Liver (tissue), 9 donors: ENCODE measurements around the gene MYBPH. TPM values are rescaled to one million over a fixed set of nuclear protein-coding genes. Genes with fewer than 3 reads are reported as not detected.

Experiments used
- DNase-seq: peaks from one replicate; pipeline ENCODE4 v3.0.0-alpha.2; 2017; ENCODE audit warnings: low spot score
- H3K27ac ChIP-seq, 2 donors: one replicate each; pipeline ENCODE4 v1.7.0; 2013; ENCODE audit warnings: inconsistent platforms in 2 of 2, low read length in 2 of 2, control low read depth in 1 of 2, low read depth in 1 of 2, mild to moderate bottlenecking in 1 of 2
- H3K27me3 ChIP-seq, 4 donors: one replicate each; pipeline versions ENCODE4 v1.6.1 to v1.7.0; 2013; ENCODE audit warnings: low read length in 3 of 4, inconsistent platforms in 1 of 4, mild to moderate bottlenecking in 1 of 4, moderate library complexity in 1 of 4; ENCODE audit not compliant: control insufficient read depth in 4 of 4, insufficient read depth in 4 of 4
- H3K36me3 ChIP-seq, 4 donors: one replicate each; pipeline versions ENCODE4 v1.6.1 to v1.7.0; 2013; ENCODE audit warnings: low read length in 3 of 4, mild to moderate bottlenecking in 3 of 4, low read depth in 1 of 4, moderate library complexity in 1 of 4; ENCODE audit not compliant: control insufficient read depth in 4 of 4, insufficient read depth in 3 of 4
- H3K4me1 ChIP-seq, 4 donors: one replicate each; pipeline versions ENCODE4 v1.6.1 to v1.7.0; 2013; ENCODE audit warnings: low read length in 3 of 4, mild to moderate bottlenecking in 3 of 4, moderate library complexity in 1 of 4; ENCODE audit not compliant: control insufficient read depth in 4 of 4, insufficient read depth in 4 of 4
- H3K4me3 ChIP-seq, 3 donors: one replicate each; pipeline versions ENCODE4 v1.6.1 to v1.7.0; 2013; ENCODE audit warnings: low read length in 3 of 3, control low read depth in 1 of 3, low read depth in 1 of 3, mild to moderate bottlenecking in 1 of 3
- H3K9ac ChIP-seq, 2 donors: one replicate each; pipeline ENCODE4 v1.7.0; 2013; ENCODE audit warnings: low read length in 2 of 2, mild to moderate bottlenecking in 2 of 2, moderate library complexity in 2 of 2, control low read depth in 1 of 2, low read depth in 1 of 2
- H3K9me3 ChIP-seq, 4 donors: one replicate each; pipeline versions ENCODE4 v1.6.1 to v1.7.0; 2013; ENCODE audit warnings: low read length in 3 of 4; ENCODE audit not compliant: control insufficient read depth in 4 of 4
- EGR1 ChIP-seq, 2 donors: IDR thresholded peaks; 2 replicates each; pipeline ENCODE4 v1.6.1; 2016 to 2018; ENCODE audit warnings: antibody characterized with exemption in 2 of 2, low read depth in 2 of 2
- FOXA1 ChIP-seq: IDR thresholded peaks from 2 replicates; pipeline ENCODE4 v1.6.1; 2016; ENCODE audit warnings: antibody characterized with exemption
- GABPA ChIP-seq, 2 donors: IDR thresholded peaks in 1 of 2; conservative IDR thresholded peaks in 1 of 2; 2 replicates each; pipeline ENCODE4 v1.6.1; 2016; ENCODE audit warnings: antibody characterized with exemption in 2 of 2, mild to moderate bottlenecking in 1 of 2, moderate library complexity in 1 of 2
- HNF4A ChIP-seq, 2 donors: conservative IDR thresholded peaks; 2 replicates each; pipeline ENCODE4 v1.6.1; 2016; ENCODE audit warnings: antibody characterized with exemption in 2 of 2, mild to moderate bottlenecking in 2 of 2
- HNF4G ChIP-seq: IDR thresholded peaks from 2 replicates; pipeline ENCODE4 v1.6.1; 2016; ENCODE audit warnings: antibody characterized with exemption
- JUND ChIP-seq, 2 donors: IDR thresholded peaks; 2 replicates each; pipeline ENCODE4 v1.6.1; 2016; ENCODE audit warnings: antibody characterized with exemption in 2 of 2
- NR2F2 ChIP-seq: IDR thresholded peaks from 2 replicates; pipeline ENCODE4 v1.6.1; 2016; ENCODE audit warnings: antibody characterized with exemption
- RAD21 ChIP-seq, 2 donors: IDR thresholded peaks; 2 replicates each; pipeline ENCODE4 v1.6.1; 2016; ENCODE audit warnings: antibody characterized with exemption in 2 of 2, mild to moderate bottlenecking in 2 of 2
- RXRA ChIP-seq, 2 donors: IDR thresholded peaks; 2 replicates each; pipeline ENCODE4 v1.6.1; 2017 to 2018; ENCODE audit warnings: antibody characterized with exemption in 2 of 2, mild to moderate bottlenecking in 1 of 2
- SP1 ChIP-seq: IDR thresholded peaks from 2 replicates; pipeline ENCODE4 v1.6.1; 2018; ENCODE audit warnings: antibody characterized with exemption, mild to moderate bottlenecking
- TAF1 ChIP-seq: conservative IDR thresholded peaks from 2 replicates; pipeline ENCODE4 v1.6.1; 2016; ENCODE audit warnings: antibody characterized with exemption, mild to moderate bottlenecking
- WGBS: extraction: QIAGEN DNeasy Blood & Tissue Kit; methylation state at CpG from one replicate; pipeline ENCODE4 v1.1.7; 2013; 5-methylcytosine and 5-hydroxymethylcytosine counted together
- polyA plus RNA-seq, 2 donors: library from polyadenylated mRNA; stranded (reverse) in 1 of 2; unstranded in 1 of 2; fragments of 200-250 nt in 1 of 2; fragments of >200 nt in 1 of 2; fragmentation: Nextera tagmentation in 1 of 2; extraction: Ambion mirVana in 1 of 2; gene quantifications; one replicate each; pipeline versions ENCODE4 v1.2.1 to v1.2.3, GENCODE V29; 2013 to 2015
- total RNA-seq, 2 donors: library from RNA; depleted of rRNA; stranded (reverse); fragments of >200 nt; gene quantifications; one replicate each; pipeline ENCODE4 v1.2.3, GENCODE V29; 2014
- TF ChIP-seq, protein P1 (sequence below): IDR thresholded peaks from 2 replicates; pipeline ENCODE4 v1.6.1; 2016; ENCODE audit warnings: antibody characterized with exemption
- TF ChIP-seq, protein P2 (sequence below): IDR thresholded peaks from 2 replicates; pipeline ENCODE4 v1.6.1; 2016; ENCODE audit warnings: antibody characterized with exemption
- TF ChIP-seq, protein P3 (sequence below): fragments of 150-350 bp; IDR thresholded peaks from 2 replicates; pipeline ENCODE4 v1.5.1; 2017; ENCODE audit warnings: improper control_type of control experiment, low read depth, low read length; ENCODE audit not compliant: missing input control
- TF ChIP-seq, protein P4 (sequence below): IDR thresholded peaks from 2 replicates; pipeline ENCODE4 v1.6.1; 2016; ENCODE audit warnings: antibody characterized with exemption
- donor health status: healthy.
- donor health status: healthy.
- donor health status: healthy.
- donor health status: healthy.
- donor health status: healthy.

The MYBPH gene
- total and polyA plus RNA-seq, 4 donors = 0.09 TPM; not detected in 3

DNA sequence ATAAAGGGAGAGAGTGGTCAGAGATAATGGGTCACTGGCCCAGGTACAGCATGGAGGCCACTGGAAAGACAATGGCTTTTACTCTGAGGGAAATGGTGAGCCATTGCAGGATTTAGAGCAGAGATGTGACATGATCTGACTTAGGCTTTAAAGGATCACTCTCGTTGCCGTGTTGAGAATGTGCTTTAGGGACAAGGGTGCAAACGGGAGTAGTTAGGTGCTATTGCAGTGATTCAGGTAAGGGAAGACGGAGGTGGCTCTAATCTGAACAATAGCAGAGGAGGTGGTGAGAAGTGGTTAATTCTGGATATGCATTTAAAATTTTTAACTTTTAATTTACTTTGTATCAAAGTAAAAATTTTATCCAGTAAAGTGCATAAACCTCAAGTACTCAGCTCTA is 38.3 kb downstream of the MYBPH start (continued):
- TF ChIP-seq, protein P1, sequence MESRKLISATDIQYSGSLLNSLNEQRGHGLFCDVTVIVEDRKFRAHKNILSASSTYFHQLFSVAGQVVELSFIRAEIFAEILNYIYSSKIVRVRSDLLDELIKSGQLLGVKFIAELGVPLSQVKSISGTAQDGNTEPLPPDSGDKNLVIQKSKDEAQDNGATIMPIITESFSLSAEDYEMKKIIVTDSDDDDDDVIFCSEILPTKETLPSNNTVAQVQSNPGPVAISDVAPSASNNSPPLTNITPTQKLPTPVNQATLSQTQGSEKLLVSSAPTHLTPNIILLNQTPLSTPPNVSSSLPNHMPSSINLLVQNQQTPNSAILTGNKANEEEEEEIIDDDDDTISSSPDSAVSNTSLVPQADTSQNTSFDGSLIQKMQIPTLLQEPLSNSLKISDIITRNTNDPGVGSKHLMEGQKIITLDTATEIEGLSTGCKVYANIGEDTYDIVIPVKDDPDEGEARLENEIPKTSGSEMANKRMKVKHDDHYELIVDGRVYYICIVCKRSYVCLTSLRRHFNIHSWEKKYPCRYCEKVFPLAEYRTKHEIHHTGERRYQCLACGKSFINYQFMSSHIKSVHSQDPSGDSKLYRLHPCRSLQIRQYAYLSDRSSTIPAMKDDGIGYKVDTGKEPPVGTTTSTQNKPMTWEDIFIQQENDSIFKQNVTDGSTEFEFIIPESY = no peak
- TF ChIP-seq RAD21 (IDR thresholded peaks at IDR 0.05) = no peak
- TF ChIP-seq, protein P2, sequence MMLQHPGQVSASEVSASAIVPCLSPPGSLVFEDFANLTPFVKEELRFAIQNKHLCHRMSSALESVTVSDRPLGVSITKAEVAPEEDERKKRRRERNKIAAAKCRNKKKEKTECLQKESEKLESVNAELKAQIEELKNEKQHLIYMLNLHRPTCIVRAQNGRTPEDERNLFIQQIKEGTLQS = no peak
- TF ChIP-seq RXRA (IDR thresholded peaks at IDR 0.05) = no peak

DNA sequence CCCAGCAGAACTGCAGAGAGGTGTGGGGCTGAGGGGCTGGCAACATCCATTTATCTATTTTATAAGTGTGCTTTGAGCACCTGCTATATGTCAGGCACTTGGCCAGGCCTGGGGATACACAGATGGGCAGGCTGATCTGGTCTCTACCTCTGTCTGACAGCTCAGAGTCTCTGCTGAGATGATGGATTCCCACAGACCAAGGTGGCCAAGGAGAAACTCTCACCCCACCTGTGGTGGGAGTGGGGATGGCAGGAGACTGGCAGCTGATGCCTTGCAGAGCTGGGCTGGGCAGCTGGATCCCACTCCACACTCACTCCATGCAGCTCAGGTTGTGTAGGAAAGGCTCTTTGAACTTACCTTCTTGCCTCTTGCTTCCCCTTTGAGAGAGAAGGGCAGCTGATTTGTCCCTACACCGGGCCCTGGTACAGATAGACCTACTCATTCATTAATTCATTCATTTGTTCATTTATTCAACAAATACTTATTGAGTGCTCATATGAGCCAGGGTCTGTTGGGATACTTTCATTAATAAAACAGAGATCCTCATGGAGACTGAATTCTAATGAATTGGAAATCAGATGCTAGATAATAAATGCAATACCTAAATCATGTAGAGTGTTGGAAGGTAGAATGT is 39.1 kb downstream of the MYBPH start:
- 95% methylated on average over 1 of the region's 1 CpG for WGBS
- H3K36me3 ChIP-seq = no peaks in the 10 kb centered on the region

DNA sequence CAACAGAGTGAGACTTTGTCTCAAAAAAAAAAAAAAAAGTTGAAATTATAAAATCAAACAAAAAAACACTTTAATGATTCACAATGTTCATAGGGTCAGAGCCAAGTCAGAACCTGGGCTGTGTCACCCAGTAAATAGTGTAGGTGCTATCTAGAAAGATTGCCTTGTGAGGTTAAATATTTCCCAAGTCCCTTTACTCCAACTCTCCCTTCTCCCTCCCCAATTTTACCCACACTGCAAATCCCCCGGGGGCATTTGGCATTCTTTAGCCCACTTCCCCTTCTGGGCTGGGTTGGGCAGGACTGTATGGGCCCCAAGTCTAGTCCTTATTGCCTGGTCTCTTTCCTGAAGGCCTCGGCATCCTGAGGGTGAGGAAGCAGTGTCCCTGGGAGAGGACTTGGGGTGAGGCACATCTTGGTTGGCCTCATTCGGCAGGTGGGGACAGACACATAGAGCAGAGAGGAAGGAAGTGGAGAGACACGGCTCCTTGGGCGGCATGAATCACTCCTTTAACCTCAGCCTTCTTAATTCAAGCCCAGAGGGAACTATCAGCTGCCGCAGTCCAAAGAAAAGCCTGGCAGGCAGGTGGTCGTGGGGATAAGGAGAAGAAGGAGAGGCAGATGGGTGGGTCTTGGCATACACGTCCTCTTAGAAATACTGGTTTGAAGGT is 39.9 kb downstream of the MYBPH start:
- DNase-seq = no peak
- TF ChIP-seq JUND (IDR thresholded peaks at IDR 0.05) (no peak), EGR1 (IDR thresholded peaks at IDR 0.05; ENCODE audit: low read depth in 2 of 2) (no peak), RAD21 (IDR thresholded peaks at IDR 0.05) (no peak), FOXA1 (no peak), TAF1 (no peak), RXRA (IDR thresholded peaks at IDR 0.05) (no peak), HNF4A (conservative IDR thresholded peaks at IDR 0.05) (no peak), GABPA (IDR thresholded peaks at IDR 0.05 in 1 of 2, conservative IDR thresholded peaks at IDR 0.05 in 1 of 2) (no peak), HNF4G (no peak), SP1 (no peak), NR2F2 (no peak)
- TF ChIP-seq, protein P3, sequence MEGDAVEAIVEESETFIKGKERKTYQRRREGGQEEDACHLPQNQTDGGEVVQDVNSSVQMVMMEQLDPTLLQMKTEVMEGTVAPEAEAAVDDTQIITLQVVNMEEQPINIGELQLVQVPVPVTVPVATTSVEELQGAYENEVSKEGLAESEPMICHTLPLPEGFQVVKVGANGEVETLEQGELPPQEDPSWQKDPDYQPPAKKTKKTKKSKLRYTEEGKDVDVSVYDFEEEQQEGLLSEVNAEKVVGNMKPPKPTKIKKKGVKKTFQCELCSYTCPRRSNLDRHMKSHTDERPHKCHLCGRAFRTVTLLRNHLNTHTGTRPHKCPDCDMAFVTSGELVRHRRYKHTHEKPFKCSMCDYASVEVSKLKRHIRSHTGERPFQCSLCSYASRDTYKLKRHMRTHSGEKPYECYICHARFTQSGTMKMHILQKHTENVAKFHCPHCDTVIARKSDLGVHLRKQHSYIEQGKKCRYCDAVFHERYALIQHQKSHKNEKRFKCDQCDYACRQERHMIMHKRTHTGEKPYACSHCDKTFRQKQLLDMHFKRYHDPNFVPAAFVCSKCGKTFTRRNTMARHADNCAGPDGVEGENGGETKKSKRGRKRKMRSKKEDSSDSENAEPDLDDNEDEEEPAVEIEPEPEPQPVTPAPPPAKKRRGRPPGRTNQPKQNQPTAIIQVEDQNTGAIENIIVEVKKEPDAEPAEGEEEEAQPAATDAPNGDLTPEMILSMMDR = no peak
- TF ChIP-seq, protein P1 = no peak
- TF ChIP-seq, protein P4, sequence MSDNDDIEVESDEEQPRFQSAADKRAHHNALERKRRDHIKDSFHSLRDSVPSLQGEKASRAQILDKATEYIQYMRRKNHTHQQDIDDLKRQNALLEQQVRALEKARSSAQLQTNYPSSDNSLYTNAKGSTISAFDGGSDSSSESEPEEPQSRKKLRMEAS = no peak
- TF ChIP-seq, protein P2 = no peak

More for the DNA sequence above, 39.1 kb downstream of the MYBPH start:
- no peak overlapping the region for H3K4me3 ChIP-seq
- no peaks in the 10 kb centered on the region for H3K4me1 ChIP-seq
- H3K9me3 ChIP-seq = no peaks in the 10 kb centered on the region
- H3K27me3 ChIP-seq = no peaks in the 10 kb centered on the region
- no peak overlapping the region for H3K27ac ChIP-seq
- DNase-seq = no peak
- TF ChIP-seq TAF1 (no peak), SP1 (no peak), RAD21 (IDR thresholded peaks at IDR 0.05) (no peak)
- TF ChIP-seq, protein P1 = no peak
- H3K9ac ChIP-seq = no peak overlapping the region

More for the DNA sequence above, 39.9 kb downstream of the MYBPH start:
- H3K9me3 ChIP-seq = no peaks in the 10 kb centered on the region
- H3K9ac ChIP-seq = no peak overlapping the region
- no peaks in the 10 kb centered on the region for H3K27me3 ChIP-seq
- no peak overlapping the region for H3K4me3 ChIP-seq
- no peaks in the 10 kb centered on the region for H3K36me3 ChIP-seq
- no peak overlapping the region for H3K27ac ChIP-seq
- WGBS = 53% methylated on average over 8 of the region's 8 CpGs
- H3K4me1 ChIP-seq = no peaks in the 10 kb centered on the region
